Omental fat pad (tissue), 4 donors: ENCODE data around the gene LRIG3. TPM values are rescaled to one million over a fixed set of nuclear protein-coding genes. Genes with fewer than 3 reads are reported as not detected.
A peak's percentile ranks its signal among the peaks of the same experiment; 100 is the strongest.

ENCODE experiments used
- ATAC-seq: fragments of 150-250 bp; one replicate; pipeline ENCODE4 v1.9.1; 2016; ENCODE audit warnings: mild to moderate bottlenecking, moderate library complexity; ENCODE audit not compliant: low FRiP score
- DNase-seq: peaks from one replicate; pipeline ENCODE4 v3.0.0-alpha.2; 2019; ENCODE audit warnings: low spot score
- CTCF ChIP-seq, 3 donors: fragments of 450-650 bp; IDR thresholded peaks; one replicate each; pipeline ENCODE4 v1.5.1; 2016 to 2017; ENCODE audit warnings: antibody characterized with exemption in 3 of 3, mild to moderate bottlenecking in 3 of 3, moderate library complexity in 2 of 3
- total RNA-seq, 4 donors: library from RNA; depleted of rRNA; stranded (reverse); fragments of >200 nt; gene quantifications; one replicate each; pipeline ENCODE4 v1.1.0, GENCODE V29; 2016

The LRIG3 gene
- total RNA-seq, 4 donors from 2014 or later, result 22.6 to 69.8 (median 31.4) TPM

DNA sequence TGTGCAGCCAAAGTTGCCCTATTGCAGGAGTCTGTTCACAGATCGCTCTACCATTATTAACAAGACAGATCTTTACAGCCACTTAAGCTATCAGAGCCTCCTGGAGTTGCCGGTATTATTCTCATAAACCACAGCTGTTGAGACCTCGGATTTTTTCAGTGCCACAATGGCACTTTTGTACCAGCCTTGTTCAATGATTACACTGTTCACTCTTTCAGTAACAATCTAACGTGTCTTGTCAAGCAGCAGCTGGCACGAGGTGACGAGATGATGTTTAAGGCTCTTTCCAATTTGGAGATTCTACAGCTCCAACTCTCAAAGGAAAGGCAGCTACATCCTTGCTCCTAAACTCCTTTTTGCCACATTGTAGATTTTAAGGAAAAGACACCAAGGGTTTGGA lies 30.7 kb downstream of the LRIG3 start:
- no peak for ATAC-seq
- TF ChIP-seq CTCF (IDR thresholded peaks at IDR 0.05), result no peak
- no peak for DNase-seq

GRCh38 chr12:58888131-58888783 lies 32.0 kb downstream of the LRIG3 start:
- ATAC-seq (peak; percentile 70), DNase-seq (no peak)
- TF ChIP-seq CTCF (IDR thresholded peaks at IDR 0.05), result no peak

DNA sequence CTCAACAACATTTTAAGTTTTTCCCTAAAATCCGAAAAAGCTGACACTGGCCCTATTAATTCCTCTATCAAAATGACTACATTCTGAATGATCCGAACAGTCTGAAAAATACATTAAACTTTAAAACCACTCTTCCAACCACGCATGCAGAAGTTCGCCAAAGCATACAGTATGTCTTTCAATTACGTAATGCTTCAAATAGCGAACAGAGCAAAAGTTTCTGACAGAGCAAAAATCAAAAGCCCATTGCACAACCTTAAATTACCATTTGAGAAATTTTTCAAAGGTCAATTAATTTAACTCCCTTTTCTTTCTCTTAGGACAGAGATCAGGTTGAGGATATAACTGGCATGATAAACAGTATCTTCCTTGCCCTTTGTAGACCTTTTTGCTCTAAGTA lies 33.2 kb downstream of the LRIG3 start:
- no peak for TF ChIP-seq CTCF (IDR thresholded peaks at IDR 0.05)

GRCh38 chr12:58886474-58886873 lies 33.8 kb downstream of the LRIG3 start:
- TF ChIP-seq CTCF (IDR thresholded peaks at IDR 0.05), result no peak
- DNase-seq, result no peak
- ATAC-seq, result peak; percentile 41

More for the DNA sequence above, 33.2 kb downstream of the LRIG3 start:
- DNase-seq (no peak), ATAC-seq (peak; percentile 30)

GRCh38 chr12:58884916-58885315 lies 35.4 kb downstream of the LRIG3 start:
- no peak for DNase-seq
- no peak for ATAC-seq
- no peak for TF ChIP-seq CTCF (IDR thresholded peaks at IDR 0.05)

DNA sequence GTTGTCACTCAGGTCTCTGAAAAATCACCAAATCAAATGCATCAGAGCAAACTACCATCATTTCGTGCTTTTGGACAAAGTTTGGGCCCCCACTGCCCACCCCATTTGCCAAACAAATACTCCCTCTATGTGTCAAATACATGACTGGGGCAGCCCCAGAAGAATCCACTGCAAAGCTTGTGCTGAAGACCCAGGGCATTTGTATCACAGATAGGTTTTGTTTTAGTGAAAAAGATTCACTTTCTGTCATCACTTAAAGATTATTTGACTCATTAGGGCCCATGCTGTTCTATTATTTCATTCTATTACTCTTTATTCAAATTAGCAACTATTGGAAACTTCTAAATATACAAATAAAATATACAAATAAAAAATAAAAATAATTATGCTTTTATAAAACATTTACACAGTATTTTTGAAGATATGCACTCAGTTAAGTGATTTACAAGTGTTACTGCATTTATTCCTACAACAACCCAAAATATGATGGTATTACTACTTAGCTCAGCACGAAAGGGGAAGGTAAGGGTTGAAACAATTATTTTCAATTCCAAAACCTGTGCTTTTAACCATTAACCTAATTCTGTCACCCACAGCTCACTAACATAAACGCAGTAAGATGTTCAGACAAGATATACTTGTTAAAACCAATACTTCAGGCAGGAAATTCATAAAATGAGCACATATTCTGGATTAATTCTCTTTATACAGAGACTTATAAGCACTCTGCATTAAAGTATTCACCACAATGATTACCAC lies 36.5 kb downstream of the LRIG3 start:
- no peak for TF ChIP-seq CTCF (IDR thresholded peaks at IDR 0.05)
- ATAC-seq (no peak), DNase-seq (no peak)

DNA sequence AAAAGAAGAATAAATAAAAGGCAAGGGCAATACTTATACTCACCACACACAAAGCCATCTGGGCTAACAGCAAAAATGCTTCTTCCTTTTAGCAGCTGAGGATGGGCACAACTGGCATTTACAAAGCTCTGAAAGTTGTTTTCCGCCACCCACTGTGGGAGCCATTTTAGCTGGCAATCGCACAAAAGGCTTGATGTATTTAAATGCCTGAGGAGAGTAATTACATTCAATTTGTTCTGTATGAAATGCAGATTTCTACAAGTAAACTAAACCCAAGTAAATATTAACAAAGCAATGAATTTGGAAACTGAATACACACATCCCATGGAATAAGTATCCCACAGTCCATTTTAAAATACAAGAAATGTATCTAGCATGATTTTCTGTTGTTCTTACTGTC lies 37.5 kb downstream of the LRIG3 start:
- ATAC-seq, result no peak
- DNase-seq, result no peak
- TF ChIP-seq CTCF (IDR thresholded peaks at IDR 0.05), result no peak
